Measurements from ENCODE around the gene KCNH8.

GRCh38 chr3:19432669-19433068, 284.4 kb downstream of the KCNH8 start:
- no peak for TF ChIP-seq CTCF (conservative IDR thresholded peaks at IDR 0.05; ENCODE audit: low read length)
- TF ChIP-seq EZH2phosphoT487 (IDR thresholded peaks at IDR 0.05; ENCODE audit: borderline replicate concordance, low read depth, low read length): no peak

Data from OCI-LY7 (cell line).